ENCODE data around the gene CLCA2.

Gene CLCA2

DNA sequence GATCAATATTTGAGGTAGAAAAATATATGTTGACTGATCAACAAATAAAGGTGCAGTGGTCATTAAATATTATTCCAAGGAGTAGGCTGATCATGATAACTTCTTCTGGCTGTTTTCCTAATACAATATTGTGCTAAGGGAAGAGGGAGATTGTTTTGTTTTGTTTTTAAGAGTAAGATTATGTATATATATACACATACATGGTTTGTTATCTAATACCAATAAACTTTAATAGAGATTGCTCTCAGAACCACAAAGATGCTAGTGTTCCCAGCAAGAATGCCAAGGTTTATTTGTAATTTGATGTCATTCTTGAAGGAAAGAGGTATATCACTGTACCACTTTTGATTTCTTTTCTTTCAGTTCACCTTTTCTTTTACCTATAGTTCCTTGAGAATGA, 10.1 kb downstream of the CLCA2 start:
- no peak for DNase-seq

DNA sequence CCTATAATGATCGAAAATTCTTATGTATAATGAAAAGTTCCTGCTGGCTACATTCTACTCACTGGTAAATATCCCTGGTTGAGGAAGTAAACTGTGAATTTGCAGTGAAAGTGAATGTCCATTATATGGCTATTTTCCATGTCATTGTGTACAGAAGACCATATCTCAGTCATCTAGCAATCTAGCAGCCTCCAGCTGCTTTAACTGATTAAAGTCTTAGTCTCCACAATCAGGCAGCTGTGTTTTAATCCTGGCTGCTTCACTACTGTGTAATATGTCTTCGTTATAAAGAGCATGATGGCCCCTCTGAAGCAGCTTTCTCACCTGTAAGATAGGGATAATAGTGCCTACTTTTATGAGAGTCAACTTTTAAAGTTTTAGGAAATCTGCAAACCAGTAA, 11.4 kb downstream of the CLCA2 start:
- DNase-seq, result no peak

DNA sequence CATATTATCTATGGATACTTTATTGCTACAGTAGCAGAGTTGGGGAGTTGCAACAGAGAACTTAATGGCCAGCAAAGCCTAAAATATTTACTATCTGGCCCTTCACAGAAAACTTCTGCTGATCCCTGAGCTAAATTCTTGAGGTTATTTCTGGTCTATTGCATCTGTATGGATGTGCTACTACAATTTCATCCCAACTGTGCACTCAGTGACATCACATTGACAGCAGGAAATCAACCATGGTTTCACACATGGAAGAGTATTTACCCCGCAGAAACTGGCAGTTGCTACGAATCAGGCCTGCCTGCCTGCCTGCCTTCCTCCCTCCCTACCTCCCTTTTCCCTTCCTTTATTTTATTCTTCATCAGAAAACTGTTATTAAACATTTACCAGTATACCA, 12.1 kb downstream of the CLCA2 start:
- no peak for DNase-seq

DNA sequence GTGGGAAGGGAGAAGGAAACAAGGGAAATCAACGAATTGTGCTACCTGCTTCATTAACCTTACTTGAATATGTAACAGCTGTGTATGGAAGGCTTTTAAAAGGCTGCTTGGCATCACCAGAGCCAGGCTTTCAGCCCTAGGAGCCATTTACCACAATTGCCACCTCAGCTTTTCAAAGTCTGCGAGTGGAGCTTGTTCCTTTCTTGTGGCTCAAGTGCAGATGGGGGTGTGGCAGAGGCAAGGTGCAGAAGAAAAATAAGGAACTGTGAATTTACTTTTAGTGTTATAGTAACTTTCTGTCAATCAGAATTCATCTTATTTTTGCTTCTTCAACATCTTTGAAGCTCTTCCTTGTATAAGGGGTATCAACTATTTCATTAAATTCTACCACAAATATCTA, 17.6 kb downstream of the CLCA2 start:
- DNase-seq, result no peak

DNA sequence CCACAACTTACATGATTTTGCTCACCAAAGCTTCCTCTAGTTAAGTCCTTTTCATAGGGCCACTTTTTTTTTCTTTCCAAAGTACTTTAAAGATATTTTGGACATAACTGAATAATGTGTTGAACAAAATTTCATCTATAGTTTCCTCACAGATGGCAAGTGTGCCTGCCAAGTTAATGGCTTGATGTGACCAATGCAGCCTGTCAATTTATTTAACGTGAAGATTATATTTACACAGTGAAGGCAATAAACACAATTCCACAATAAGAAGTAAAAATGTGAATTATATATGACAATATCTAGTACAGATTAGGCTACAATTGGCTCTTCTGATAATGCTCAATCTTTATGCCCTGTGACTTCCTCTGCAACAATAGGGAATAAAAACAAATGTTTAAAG, 18.0 kb downstream of the CLCA2 start:
- DNase-seq, result no peak

DNA sequence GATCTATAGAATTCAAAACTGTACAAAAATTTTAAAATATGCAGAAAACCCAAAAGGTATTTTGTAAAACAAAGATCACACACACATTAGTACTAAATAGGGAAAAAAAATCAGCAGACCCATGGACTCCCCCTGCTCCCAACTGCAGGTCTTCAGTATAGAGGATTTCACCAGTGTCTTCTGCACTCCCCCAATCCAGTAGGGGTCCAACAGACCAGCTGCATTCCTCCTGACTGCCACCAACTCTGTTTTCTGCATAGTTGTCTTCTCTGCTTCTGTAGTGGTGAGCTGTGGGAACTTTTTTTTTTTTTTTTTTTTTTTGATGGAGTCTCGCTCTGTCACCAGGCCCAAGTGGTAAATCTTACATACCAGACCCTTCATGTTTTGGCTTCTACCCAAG, 21.9 kb downstream of the CLCA2 start:
- DNase-seq, result no peak

DNA sequence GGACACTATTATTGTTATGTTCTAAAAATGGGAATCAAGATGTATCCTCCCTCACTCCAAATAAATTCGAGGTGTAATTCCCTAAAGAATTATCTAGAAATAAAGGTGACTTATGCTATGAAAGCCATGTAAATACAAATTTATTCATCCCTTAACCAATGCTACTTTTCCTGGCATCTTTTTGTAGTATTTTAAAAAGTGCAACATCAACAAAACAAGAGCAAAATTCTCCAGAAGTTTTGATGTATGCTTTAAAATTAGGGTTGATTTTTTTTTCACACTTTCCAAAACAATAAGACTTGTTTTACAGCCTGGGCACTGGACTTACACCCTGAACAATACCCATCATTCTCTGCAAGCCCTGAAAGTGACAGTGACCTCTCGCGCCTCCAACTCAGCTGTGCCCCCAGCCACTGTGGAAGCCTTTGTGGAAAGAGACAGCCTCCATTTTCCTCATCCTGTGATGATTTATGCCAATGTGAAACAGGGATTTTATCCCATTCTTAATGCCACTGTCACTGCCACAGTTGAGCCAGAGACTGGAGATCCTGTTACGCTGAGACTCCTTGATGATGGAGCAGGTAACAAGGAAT, 23.3 kb downstream of the CLCA2 start:
- no peak for DNase-seq

DNA sequence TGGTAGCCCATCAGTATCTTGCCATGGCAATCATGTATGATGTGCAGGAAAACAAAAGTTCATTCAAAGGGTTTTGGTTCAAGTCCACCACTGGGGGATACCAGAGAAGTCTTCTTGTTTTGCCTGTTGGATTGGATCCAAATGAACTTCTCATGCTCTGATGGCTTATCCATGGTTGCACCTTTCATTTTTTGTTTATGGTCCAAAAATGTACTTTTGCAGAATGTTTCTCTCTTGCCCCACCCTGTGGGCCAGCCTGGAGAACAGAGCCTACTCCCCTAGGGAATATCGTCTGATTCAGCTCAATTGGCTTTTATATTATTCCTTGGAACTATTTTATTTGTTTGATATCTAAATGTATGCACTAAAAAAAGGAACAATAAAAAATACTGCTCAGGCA, 24.7 kb downstream of the CLCA2 start:
- no peak for DNase-seq

DNA sequence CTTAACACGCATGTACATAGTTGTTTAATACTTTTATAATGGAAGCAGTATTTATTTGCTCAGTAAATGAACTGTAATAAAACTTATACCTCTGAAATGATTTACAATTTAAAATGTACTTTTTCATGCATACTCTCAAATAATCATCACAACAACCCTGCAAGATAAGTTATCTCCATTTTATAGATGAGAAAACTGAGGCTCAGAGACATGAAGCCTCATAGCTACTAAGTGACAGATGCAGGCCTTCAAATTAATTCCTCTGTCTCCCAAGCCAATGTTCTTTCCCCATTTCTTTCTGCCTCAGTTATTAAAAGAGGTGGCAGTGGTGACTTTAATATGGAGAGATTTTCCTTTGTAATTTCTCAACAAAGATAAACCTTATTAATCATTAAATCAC, 25.1 kb downstream of the CLCA2 start:
- no peak for DNase-seq

DNA sequence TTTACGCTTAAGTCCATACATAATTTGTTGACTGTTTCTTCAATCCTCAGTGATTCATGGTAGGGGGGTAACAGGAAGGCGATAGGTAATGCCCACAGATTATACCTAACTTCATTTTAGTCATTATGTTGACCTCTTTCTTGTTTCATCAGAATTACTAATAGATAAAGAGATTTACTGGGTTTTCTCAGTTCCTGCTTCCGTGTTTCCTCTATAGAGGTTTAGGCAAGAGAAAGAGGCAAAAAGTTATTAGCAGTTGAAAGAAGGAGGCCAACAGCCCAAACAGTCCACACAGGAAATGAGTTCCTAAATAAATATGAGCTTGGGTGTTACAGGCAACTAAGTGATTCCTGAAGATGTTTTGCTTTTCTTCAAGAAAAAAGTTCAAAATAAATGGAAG, 26.9 kb downstream of the CLCA2 start:
- DNase-seq, result no peak

DNA sequence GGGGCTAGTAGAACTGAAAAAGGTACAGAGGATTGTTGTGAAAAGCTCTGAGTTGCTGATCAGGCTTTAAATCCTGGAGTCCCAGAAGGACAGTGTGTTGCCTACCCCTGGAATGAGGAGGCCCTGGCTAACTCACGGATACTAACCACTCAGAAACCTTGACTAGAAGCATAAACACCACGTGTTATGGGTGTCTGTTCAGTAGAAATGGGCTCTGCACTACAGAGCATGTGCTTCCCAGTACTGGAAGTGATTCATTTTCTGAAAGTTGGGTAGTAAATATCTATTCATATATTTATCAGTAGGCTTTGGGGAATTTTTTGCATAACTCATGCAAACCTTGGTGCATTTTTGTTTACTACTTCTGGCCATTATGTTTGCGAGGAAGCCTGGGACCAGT, 29.7 kb downstream of the CLCA2 start:
- DNase-seq, result no peak

DNA sequence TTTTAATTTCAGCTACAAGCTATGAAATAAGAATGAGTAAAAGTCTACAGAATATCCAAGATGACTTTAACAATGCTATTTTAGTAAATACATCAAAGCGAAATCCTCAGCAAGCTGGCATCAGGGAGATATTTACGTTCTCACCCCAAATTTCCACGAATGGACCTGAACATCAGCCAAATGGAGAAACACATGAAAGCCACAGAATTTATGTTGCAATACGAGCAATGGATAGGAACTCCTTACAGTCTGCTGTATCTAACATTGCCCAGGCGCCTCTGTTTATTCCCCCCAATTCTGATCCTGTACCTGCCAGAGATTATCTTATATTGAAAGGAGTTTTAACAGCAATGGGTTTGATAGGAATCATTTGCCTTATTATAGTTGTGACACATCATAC, 31.1 kb downstream of the CLCA2 start:
- DNase-seq, result no peak

DNA sequence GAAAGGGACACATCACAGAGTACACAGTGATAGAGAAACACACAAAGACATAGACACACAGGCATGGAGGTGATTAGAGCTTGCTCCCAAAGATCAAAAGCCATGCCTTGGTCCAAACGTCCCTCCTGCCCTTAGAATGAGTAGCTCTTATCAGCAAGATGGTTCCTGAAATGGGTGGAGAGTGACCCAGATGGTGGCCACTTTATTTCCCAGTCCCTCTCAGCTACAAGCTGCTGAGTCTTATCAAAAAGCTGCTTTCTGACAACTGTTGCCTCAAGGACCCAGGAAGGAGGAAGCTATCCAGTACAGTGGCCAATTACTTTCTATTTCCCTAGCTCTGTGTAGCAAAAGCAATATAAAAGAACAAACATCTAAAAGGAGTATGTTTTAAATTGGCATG, 37.0 kb downstream of the CLCA2 start:
- DNase-seq, result no peak

DNA sequence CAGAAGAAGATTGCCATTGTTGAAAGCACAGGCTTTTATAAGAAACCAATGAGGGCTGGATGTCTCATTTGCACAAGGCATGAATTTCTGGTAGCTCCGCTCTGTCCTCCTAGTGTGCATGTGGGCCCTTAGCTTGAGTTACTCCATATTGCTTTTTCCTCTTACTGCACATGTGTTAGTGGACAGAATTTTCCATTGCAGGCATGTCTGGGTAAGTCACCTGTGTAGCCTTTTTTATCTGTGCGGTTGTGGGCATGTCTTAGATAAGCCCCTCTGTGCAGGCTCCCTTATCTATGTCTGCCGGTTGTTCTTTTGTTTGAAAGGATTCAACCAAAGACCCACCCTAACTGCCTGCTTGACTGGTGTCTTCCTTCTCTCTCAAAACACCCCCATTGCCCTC, 37.5 kb downstream of the CLCA2 start:
- no peak for DNase-seq

DNA sequence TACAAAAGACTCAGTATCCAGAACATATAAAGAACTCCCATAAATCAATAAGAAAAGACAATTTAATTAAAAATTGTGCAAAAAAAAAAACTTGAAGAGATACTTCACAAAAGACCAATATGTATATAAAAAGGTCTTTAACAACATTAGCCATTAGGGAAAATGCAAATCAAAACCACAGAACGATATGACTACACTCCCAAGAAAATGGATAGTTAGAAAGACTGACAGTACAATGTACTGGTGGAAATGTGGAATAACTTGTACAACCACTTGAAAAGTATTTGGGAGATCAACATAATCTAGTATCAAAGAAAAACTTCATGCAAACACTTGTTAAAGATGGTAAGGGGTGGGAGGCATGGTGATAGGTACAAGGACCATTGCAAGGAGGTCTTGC, 40.8 kb downstream of the CLCA2 start:
- no peak for DNase-seq

DNA sequence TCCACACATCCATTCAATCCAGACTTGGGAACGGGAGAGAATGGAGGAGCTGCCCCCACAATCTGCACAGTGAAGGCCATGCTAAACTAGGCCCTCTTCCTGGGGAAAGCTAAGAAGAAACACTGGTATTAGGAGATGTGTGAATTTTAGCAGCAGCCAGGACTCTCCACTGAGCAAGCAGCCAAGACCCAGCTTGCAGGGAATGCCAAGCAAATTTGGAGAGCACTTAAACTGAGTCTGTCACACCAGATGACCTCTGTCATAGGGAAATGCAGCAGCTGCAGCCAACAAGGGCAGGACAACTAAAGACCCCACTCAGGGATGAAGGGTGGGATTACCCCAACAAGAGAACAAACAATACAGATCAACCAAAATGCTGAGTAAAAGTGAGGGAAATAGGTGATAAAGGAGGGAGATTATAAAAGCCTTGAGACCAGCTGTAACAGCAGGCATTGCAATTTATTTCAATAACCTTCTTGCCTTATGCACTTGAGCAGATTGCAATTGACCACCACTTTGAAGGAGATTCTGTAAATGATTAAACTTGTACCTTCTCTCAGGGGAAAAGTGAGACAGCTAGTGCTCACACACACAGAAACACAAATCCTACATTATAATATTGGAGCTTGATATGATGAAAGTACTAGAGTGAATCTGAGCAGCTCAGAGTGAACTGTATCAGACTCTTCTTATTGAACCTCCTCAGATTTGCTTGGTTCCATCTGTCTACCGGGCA, 42.3 kb downstream of the CLCA2 start:
- DNase-seq, result no peak

DNA sequence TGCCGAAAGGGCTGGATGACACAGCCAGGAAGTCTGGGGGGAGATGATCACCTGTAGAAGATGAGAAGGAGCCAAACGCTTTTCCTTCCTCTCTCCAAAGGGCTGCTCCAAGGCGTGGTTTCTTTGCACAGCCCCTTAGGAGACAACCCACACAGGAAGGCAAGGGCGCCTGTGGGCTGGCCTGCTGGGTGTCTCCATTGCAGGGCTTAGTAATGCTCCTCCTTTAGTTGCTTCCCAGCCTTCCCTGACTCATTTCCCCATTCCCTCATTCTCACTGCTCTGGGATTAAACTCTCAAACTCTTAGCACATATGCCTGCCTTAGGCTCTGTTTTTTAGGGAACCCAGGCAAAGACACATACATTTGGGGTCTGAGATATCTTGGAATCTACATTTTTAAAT, 43.0 kb downstream of the CLCA2 start:
- DNase-seq, result no peak

DNA sequence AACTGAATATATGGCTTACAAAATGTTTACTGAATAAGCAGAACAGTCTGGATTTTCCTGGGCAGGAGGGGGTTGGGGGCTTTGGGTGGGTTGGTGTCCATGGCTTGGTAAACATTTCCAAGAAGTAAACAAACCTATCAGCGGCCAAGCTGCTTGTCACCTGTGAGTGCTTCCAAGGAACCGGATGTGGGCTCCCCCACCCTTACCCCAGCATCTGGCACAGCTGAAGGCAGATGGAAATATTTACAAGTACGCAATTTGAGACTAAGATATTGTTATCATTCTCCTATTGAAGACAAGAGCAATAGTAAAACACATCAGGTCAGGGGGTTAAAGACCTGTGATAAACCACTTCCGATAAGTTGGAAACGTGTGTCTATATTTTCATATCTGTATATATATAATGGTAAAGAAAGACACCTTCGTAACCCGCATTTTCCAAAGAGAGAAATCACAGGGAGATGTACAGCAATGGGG, 44.6 kb downstream of the CLCA2 start, which contains the start of gene CLCA1:
CLCA1 (plus strand) TSS at position 427 of the 477 bp plus-strand sequence; CDS start at position 472, 45 bp downstream.
- DNase-seq, result no peak

DNA sequence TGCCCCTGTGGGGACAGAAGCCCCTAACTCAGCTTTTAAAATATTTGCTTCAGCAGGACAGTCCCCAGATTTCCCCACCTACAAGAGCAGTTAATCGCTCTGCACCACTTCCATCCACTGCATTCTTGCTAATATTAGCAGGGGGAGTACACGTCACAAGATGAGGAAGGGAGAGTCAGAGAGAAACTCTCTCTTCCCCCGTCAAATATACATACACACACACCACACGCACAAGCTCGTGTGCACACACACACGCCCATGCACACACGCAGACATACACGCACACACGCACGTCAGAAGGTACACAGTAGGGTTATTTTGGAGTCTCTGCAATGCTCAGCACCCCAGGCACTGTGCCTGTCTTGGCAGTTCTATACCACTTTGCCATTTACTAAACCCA, 46.9 kb downstream of the CLCA2 start:
- DNase-seq, result no peak

DNA sequence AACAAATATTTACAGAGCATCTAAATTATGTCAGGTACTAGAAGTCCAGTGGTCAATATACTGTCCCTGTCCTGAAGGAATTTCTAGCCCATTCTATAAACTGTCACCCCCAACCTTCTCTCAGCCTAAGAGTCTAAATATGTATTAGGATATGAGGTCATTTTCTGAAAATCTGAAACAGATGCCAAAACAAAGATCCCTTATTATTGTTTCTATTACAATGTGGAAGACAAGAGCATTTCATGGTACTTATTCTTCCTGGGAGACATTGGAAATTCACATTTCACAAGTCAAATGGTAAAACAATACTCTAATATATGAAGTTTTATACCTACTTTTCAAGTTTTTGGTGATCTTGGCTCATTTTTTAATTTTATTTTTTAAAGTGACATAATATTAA, 47.3 kb downstream of the CLCA2 start:
- DNase-seq, result no peak

DNA sequence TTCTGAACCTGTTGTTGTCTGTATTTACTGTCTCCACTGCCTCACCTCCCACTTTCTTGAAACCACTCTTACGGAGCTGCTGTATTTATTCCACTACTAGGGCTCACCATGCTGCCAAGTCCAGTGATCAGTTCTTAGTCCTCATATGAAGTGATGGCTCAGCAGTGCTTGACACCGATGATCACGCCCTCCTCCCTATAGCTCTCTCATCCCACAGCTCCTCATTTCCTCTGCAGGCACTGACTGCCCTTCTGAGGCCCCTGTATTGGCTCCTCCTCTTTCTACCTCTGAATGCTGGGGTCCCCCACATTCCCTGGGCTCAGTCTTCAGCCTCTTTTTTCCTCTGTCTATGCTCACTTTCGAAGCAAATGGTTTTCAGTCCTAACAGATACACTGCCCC, 48.2 kb downstream of the CLCA2 start:
- no peak for DNase-seq

DNA sequence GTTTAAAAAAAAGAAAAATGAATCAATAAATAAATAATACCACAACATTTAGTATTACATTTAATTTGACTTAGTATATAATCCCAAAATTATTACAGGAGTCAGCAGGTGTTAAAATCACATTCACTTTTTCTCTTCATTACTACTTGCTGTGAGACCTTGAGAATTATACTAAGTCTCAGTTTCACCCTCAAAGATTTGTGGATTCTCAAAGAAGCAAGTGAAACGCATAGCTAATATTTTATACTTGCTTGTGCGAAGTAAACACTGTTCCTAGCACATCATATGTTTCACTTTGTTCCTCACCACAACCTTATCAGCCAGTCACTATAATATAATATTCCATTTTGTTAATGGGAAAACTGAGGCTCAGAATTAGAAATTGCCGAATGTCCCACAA, 48.8 kb downstream of the CLCA2 start:
- DNase-seq, result no peak

DNA sequence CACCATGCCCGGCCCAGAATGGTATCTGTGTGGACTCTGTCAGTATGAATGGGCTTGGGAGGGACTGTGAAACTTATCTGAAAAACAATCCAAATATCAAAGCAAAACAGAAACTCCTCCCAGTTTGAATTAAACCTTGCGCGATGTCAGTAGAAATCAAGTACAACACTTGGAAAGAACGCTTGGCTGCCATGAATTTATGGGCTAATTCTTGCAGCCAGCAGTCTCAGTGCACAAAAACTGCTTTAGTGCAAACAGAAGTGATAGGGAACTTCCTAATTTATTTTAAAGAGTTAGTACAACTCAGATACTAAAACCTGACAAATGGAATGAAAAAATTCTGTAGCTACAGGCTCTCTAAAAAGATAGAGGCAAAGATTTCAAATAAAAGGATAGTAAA, 53.3 kb downstream of the CLCA2 start:
- DNase-seq, result no peak

DNA sequence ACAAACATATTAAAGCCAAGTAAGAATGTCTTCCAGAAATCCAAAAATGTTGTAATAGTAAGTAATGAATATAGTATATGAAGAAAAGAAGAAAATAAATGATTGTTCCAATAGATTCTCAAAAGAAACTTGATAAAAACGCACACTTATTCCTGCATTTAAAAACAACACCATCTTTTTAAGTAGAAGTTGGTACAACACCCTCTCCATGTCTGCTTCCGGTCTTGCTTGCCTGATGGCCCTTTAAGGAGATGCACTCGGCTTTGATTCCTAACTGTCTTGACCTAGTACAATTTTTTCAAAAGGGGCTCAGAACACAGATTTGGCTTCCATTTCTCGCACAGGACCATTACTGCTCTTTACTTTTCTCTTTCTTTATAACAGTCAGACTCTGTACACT, 53.7 kb downstream of the CLCA2 start:
- no peak for DNase-seq
